Right atrium auricular region (tissue), 2 donors: ENCODE measurements around the gene HBS1L. TPM values are rescaled to one million over a fixed set of nuclear protein-coding genes. Genes with fewer than 3 reads are reported as not detected.

Source experiments
- DNase-seq: peaks from one replicate; pipeline ENCODE4 v3.0.0-alpha.2; 2019; ENCODE audit warnings: low spot score
- H3K27ac ChIP-seq, 2 donors: fragments of 200-600 bp; sonication (generic); 1 replicate in 1 of 2; 2 replicates in 1 of 2; pipeline ENCODE4 v1.5.1; 2016 to 2019
- H3K27me3 ChIP-seq, 2 donors: fragments of 200-600 bp; sonication (generic); one replicate each; pipeline versions ENCODE4 v1.5.1 to v1.6.0; 2017 to 2019
- H3K36me3 ChIP-seq: fragments of 200-600 bp; sonication (generic); one replicate; pipeline ENCODE4 v1.5.1; 2016
- H3K4me1 ChIP-seq, 2 donors: fragments of 200-600 bp; sonication (generic); one replicate each; pipeline versions ENCODE4 v1.5.1 to v1.6.0; 2017 to 2019
- H3K4me3 ChIP-seq, 2 donors: fragments of 200-600 bp; sonication (generic); 1 replicate in 1 of 2; 2 replicates in 1 of 2; pipeline ENCODE4 v1.5.1; 2017 to 2019; ENCODE audit warnings: mild to moderate bottlenecking in 1 of 2, moderate library complexity in 1 of 2
- H3K9me3 ChIP-seq, 2 donors: fragments of 200-600 bp; sonication (generic); one replicate each; pipeline ENCODE4 v1.5.1; 2019
- total RNA-seq, 2 donors: library from RNA; depleted of rRNA; stranded (reverse); fragments of >200 nt; gene quantifications; one replicate each; pipeline ENCODE4 v1.1.0, GENCODE V29; 2016
- TF ChIP-seq, protein P1 (sequence below), 2 donors: fragments of 200-600 bp; sonication (generic); IDR thresholded peaks; one replicate each; pipeline ENCODE4 v1.5.1; 2019; ENCODE audit warnings: antibody characterized with exemption in 2 of 2

HBS1L gene
- total RNA-seq, 2 donors from 2014 or later: 42.9 to 60.4 TPM

DNA sequence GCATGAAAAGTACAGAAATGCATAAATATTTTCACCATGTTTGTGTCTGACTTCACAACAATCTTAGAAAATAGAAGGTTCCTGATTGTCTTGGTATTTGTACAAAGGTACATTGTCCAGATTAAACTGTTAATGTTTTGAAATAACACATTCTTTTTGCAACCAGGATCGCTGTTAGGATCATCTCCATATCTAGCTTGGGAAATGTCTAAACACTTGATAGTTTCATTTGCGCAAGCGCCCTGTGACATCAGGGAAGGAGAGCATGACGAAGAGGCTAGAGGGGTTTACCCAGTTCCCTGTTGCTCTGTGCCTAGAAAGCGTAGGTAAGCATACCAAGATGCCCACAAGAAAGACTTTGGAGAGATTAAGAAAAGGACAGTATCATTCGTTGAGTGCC is 124.2 kb downstream of the HBS1L start:
- no peaks in the 10 kb centered on the region for H3K27me3 ChIP-seq
- H3K4me3 ChIP-seq: no peak overlapping the region
- H3K4me1 ChIP-seq: no peaks in the 10 kb centered on the region
- no peaks in the 10 kb centered on the region for H3K36me3 ChIP-seq
- no peak overlapping the region for H3K27ac ChIP-seq
- no peak for DNase-seq
- TF ChIP-seq, protein P1, sequence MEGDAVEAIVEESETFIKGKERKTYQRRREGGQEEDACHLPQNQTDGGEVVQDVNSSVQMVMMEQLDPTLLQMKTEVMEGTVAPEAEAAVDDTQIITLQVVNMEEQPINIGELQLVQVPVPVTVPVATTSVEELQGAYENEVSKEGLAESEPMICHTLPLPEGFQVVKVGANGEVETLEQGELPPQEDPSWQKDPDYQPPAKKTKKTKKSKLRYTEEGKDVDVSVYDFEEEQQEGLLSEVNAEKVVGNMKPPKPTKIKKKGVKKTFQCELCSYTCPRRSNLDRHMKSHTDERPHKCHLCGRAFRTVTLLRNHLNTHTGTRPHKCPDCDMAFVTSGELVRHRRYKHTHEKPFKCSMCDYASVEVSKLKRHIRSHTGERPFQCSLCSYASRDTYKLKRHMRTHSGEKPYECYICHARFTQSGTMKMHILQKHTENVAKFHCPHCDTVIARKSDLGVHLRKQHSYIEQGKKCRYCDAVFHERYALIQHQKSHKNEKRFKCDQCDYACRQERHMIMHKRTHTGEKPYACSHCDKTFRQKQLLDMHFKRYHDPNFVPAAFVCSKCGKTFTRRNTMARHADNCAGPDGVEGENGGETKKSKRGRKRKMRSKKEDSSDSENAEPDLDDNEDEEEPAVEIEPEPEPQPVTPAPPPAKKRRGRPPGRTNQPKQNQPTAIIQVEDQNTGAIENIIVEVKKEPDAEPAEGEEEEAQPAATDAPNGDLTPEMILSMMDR (IDR thresholded peaks at IDR 0.05): no peak
- no peaks in the 10 kb centered on the region for H3K9me3 ChIP-seq

DNA sequence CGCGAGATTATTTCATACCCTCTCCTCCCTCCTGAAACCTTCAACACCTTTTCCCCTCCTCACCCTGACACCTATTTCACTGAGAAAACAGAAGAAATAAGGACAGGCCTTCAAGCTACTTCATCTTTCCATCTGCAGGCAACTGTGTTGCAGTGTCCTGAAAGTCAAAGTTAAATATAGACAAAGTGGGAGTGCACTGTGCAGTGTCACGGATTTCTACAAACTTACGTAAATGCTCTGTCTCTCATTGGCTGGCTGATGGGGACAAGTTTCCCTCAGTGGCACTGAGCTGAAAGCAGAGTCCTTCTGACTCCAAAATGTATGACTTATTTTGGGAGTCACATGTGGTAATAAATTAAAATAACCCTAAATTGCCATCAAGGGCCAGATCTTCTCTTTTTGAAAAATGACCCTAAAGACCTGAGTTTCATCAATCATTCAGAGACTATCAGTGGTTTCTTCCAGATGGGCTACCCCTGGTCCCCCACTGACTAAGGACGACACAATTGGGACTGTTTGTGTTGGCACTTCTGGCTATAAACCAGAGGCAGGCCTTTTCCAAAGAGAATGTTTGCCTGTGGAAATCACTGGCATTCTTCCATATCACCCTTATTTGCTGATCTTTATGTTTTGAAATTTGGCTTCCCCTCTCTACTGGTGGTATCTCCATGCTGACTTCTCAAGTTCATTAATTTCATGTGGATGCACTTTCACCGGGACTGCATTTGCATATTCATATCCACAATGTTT is 126.3 kb downstream of the HBS1L start:
- Histone ChIP-seq H3K36me3 (no peaks in the 10 kb centered on the region), H3K4me3 (no peak overlapping the region), H3K4me1 (no peaks in the 10 kb centered on the region), H3K27me3 (no peaks in the 10 kb centered on the region), H3K9me3 (no peaks in the 10 kb centered on the region), H3K27ac (no peak overlapping the region)
- DNase-seq: no peak
- TF ChIP-seq, protein P1 (IDR thresholded peaks at IDR 0.05): no peak

DNA sequence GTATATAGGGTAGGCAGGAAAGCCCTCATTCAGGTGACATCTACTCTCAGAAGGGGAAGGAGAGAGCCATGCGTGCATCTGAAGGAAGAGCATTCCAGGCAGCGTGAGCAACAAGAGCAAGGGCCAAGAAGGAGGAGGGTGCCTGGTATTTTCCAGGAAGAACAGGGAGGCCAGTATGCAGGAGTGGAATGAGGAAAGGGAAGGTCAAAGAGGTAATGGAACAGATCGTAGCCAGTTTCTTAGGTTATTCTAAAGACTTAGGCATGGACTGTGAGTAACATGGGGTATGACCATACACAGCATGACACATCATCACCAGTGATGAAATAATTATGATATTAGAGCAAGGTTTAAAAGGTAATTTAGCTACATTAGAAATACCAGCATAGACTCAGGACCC is 128.8 kb downstream of the HBS1L start:
- Histone ChIP-seq H3K27ac (no peak overlapping the region), H3K9me3 (no peaks in the 10 kb centered on the region), H3K4me3 (no peak overlapping the region), H3K27me3 (no peaks in the 10 kb centered on the region), H3K36me3 (no peaks in the 10 kb centered on the region), H3K4me1 (peaks cover 0 to 6% of the 10 kb centered on the region in 2 donors)
- no peak for DNase-seq
- TF ChIP-seq, protein P1 (IDR thresholded peaks at IDR 0.05): no peak

DNA sequence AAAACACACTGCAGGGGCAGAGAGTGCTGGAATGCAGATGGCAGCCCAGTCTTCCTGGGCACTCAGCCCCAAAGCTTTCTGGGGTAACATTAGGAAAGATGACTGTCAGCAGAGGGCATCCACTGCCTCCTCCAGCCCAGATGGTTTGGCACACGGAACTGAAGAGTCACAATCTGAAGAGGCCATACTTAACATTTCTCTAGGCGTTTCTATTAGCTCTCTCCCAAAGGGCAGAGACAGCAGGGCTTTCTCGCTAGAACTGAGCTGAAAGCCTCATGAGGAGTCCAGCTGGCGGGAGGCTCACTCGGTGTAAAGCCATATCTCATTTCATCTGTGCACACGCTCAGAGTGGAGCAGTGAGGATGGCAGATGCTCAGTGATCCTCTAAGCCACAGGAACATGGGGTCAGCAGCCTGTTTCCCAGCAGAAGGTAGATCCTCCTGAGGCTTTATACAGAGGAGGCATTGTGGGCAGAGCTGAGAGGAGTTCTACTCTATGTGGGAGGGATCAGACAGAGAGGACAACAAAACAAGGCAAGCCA is 132.8 kb downstream of the HBS1L start:
- Histone ChIP-seq H3K9me3 (no peaks in the 10 kb centered on the region), H3K4me1 (peaks cover 0 to 6% of the 10 kb centered on the region in 2 donors), H3K27me3 (no peaks in the 10 kb centered on the region), H3K36me3 (no peaks in the 10 kb centered on the region), H3K4me3 (no peak overlapping the region), H3K27ac (no peak overlapping the region)
- TF ChIP-seq, protein P1 (IDR thresholded peaks at IDR 0.05): no peak
- no peak for DNase-seq

DNA sequence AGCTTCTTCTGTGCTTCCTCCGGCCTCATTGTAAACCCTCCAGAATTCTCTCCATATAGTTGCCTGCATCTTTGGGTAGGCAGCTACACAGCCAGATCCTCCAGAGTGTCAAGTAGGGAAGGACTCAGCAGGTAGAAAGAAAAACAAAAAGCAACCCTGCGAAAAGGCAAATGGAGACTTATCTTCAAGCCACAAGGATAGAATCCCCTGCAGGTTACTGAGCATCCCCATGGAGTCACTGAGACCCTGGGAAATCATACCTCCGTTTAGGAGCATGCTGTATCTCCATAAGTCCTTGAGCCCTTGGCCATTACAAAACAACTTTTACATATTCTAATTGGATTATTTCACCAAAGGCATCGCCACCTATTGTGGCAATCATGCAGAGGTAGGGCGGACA is 133.3 kb downstream of the HBS1L start:
- H3K27ac ChIP-seq: no peak overlapping the region
- no peaks in the 10 kb centered on the region for H3K9me3 ChIP-seq
- no peak for DNase-seq
- H3K36me3 ChIP-seq: no peaks in the 10 kb centered on the region
- H3K4me3 ChIP-seq: no peak overlapping the region
- peaks cover 0 to 6% of the 10 kb centered on the region in 2 donors for H3K4me1 ChIP-seq
- TF ChIP-seq, protein P1 (IDR thresholded peaks at IDR 0.05): no peak
- no peaks in the 10 kb centered on the region for H3K27me3 ChIP-seq
